IMR-90 (cell line): ENCODE measurements around the gene NME4. TPM values are rescaled to one million over a fixed set of nuclear protein-coding genes. Genes with fewer than 3 reads are reported as not detected.

Experiments
- ATAC-seq: fragments of 200-7000 bp; cut with Tn5 transposase; 2 replicates; pipeline ENCODE4 v1.9.1; 2020; ENCODE audit warnings: low read depth, mild to moderate bottlenecking, moderate library complexity
- BruUV-seq: library from RNA; stranded (reverse); fragments of 400-500 nt; replicated peaks from 2 replicates; lab custom pipeline; 2021; lab: Mats Ljungman, UMichigan
- CTCF ChIA-PET: fragments of 300-600 bp; formaldehyde crosslinking; extraction: SDS; loops from one replicate; lab custom pipeline; 2021; ENCODE audit warnings: antibody characterized with exemption; lab: Yijun Ruan, JAX
- POLR2A ChIA-PET: fragments of 300-600 bp; sonication (Branson Sonifier 250); formaldehyde crosslinking; loops from one replicate; lab custom pipeline; 2022; ENCODE audit warnings: antibody characterized with exemption; ENCODE audit not compliant: unreplicated experiment; lab: Charles Lee
- DNase-seq: peaks from one replicate; pipeline ENCODE4 v3.0.0; 2013
- H2AFZ ChIP-seq: replicated peaks from 2 replicates; pipeline ENCODE3; 2013; ENCODE audit warnings: low read length, mild to moderate bottlenecking; ENCODE audit not compliant: poor library complexity
- H2AK5ac ChIP-seq: 2 replicates; pipeline ENCODE4 v1.6.1; 2013; ENCODE audit warnings: low read depth, low read length, inconsistent platforms
- H2AK9ac ChIP-seq: replicated peaks from 2 replicates; pipeline ENCODE3; 2013; ENCODE audit warnings: mild to moderate bottlenecking, low read depth, low read length, moderate library complexity; ENCODE audit not compliant: poor library complexity
- H2BK120ac ChIP-seq: 2 replicates; pipeline ENCODE4 v1.6.1; 2013; ENCODE audit warnings: low read depth, low read length, inconsistent platforms
- H2BK15ac ChIP-seq: 3 replicates; pipeline ENCODE4 v1.6.1; 2013; ENCODE audit warnings: low read depth, low read length, inconsistent platforms
- H2BK20ac ChIP-seq: 2 replicates; pipeline ENCODE4 v1.6.1; 2013; ENCODE audit warnings: low read depth, mild to moderate bottlenecking, inconsistent platforms, low read length, moderate library complexity
- H2BK5ac ChIP-seq: 2 replicates; pipeline ENCODE4 v1.6.1; 2013; ENCODE audit warnings: mild to moderate bottlenecking, low read depth, low read length, inconsistent platforms; ENCODE audit not compliant: poor library complexity, severe bottlenecking
- H3K14ac ChIP-seq: replicated peaks from 2 replicates; pipeline ENCODE4 v1.6.1; 2013; ENCODE audit warnings: low read depth, low read length, inconsistent platforms
- H3K18ac ChIP-seq: 2 replicates; pipeline ENCODE4 v1.6.1; 2013; ENCODE audit warnings: low read depth, low read length, control low read depth
- H3K23ac ChIP-seq: 2 replicates; pipeline ENCODE4 v1.6.1; 2013; ENCODE audit warnings: low read depth, low read length, inconsistent platforms
- H3K27ac ChIP-seq: 2 replicates; pipeline ENCODE4 v1.5.1; 2013; ENCODE audit warnings: mild to moderate bottlenecking, control low read depth, low read length; ENCODE audit not compliant: insufficient read depth
- H3K27me3 ChIP-seq: 2 replicates; pipeline ENCODE4 v1.6.1; 2013; ENCODE audit warnings: low read length; ENCODE audit not compliant: control insufficient read depth, insufficient read depth
- H3K36me3 ChIP-seq: 2 replicates; pipeline ENCODE4 v1.6.1; 2013; ENCODE audit warnings: low read length, mixed read lengths; ENCODE audit not compliant: control insufficient read depth, insufficient read depth
- H3K4ac ChIP-seq: 2 replicates; pipeline ENCODE4 v1.6.1; 2013; ENCODE audit warnings: low read depth, low read length, inconsistent platforms
- H3K4me1 ChIP-seq: 2 replicates; pipeline ENCODE4 v1.6.1; 2013; ENCODE audit warnings: low read length, mixed read lengths; ENCODE audit not compliant: control insufficient read depth, insufficient read depth
- H3K4me2 ChIP-seq: 2 replicates; pipeline ENCODE4 v1.6.1; 2013; ENCODE audit warnings: low read depth, mild to moderate bottlenecking, control low read depth, low read length, moderate library complexity
- H3K4me3 ChIP-seq: 2 replicates; pipeline ENCODE4 v1.5.1; 2013; ENCODE audit warnings: low read depth, mild to moderate bottlenecking, control low read depth, low read length, moderate library complexity; ENCODE audit not compliant: insufficient read depth
- H3K56ac ChIP-seq: 2 replicates; pipeline ENCODE4 v1.6.1; 2013; ENCODE audit warnings: low read length, inconsistent platforms; ENCODE audit not compliant: insufficient read depth; ENCODE audit errors: extremely low read depth
- H3K79me1 ChIP-seq, 2 experiments: 2 replicates each; pipeline ENCODE4 v1.6.1; 2013; ENCODE audit warnings: low read length in 2 of 2, inconsistent platforms in 1 of 2, low read depth in 1 of 2
- H3K9ac ChIP-seq: 2 replicates; pipeline ENCODE4 v1.6.1; 2013; ENCODE audit warnings: low read depth, low read length, control low read depth
- H3K9me1 ChIP-seq: 2 replicates; pipeline ENCODE4 v1.6.1; 2013; ENCODE audit warnings: low read length, inconsistent platforms; ENCODE audit not compliant: insufficient read depth
- H3K9me3 ChIP-seq: 2 replicates; pipeline ENCODE4 v1.6.1; 2013; ENCODE audit warnings: low read length; ENCODE audit not compliant: control insufficient read depth, insufficient read depth
- H4K20me1 ChIP-seq: 2 replicates; pipeline ENCODE4 v1.6.1; 2013; ENCODE audit warnings: low read length, inconsistent platforms; ENCODE audit not compliant: insufficient read depth
- H4K5ac ChIP-seq: 2 replicates; pipeline ENCODE4 v1.6.1; 2013; ENCODE audit warnings: mild to moderate bottlenecking, low read depth, low read length, control low read depth
- H4K8ac ChIP-seq, 2 experiments: 2 replicates each; pipeline ENCODE4 v1.6.1; 2013; ENCODE audit warnings: low read depth in 2 of 2, low read length in 2 of 2, control low read depth in 1 of 2, inconsistent platforms in 1 of 2
- H4K91ac ChIP-seq: 2 replicates; pipeline ENCODE4 v1.6.1; 2013; ENCODE audit warnings: low read depth, low read length, inconsistent platforms; ENCODE audit not compliant: insufficient read depth
- CHD1 ChIP-seq: IDR thresholded peaks from 2 replicates; pipeline ENCODE4 v1.6.1; 2012; ENCODE audit warnings: low read depth, low read length, improper control_type of control experiment
- ELK1 ChIP-seq: fragments of 150-350 bp; IDR thresholded peaks from 2 replicates; pipeline ENCODE4 v1.6.1; 2016; ENCODE audit warnings: low read depth, mild to moderate bottlenecking, low read length, moderate library complexity, borderline replicate concordance
- RCOR1 ChIP-seq: IDR thresholded peaks from 2 replicates; pipeline ENCODE4 v1.6.1; 2012; ENCODE audit warnings: mild to moderate bottlenecking, low read length, improper control_type of control experiment; ENCODE audit not compliant: insufficient replicate concordance
- RFX5 ChIP-seq: IDR thresholded peaks from 2 replicates; pipeline ENCODE4 v1.8.0; 2012; ENCODE audit warnings: low read depth, mild to moderate bottlenecking, low read length, moderate library complexity
- SMC3 ChIP-seq: fragments of 150-350 bp; IDR thresholded peaks from 2 replicates; pipeline ENCODE4 v1.6.1; 2016; ENCODE audit warnings: low read depth, mild to moderate bottlenecking, antibody characterized with exemption, low read length, moderate library complexity
- USF2 ChIP-seq: fragments of 150-350 bp; IDR thresholded peaks from 2 replicates; pipeline ENCODE4 v1.6.1; 2017; ENCODE audit warnings: mild to moderate bottlenecking, antibody characterized with exemption, low read length, low read depth
- WGBS, 2 experiments: methylation state at CpG; one replicate each; pipeline versions ENCODE4 v1.1.5 to v1.1.7; 2013; ENCODE audit warnings: missing lambda C conversion rate in 2 of 2; ENCODE audit not compliant: insufficient read length in 1 of 2; ENCODE audit errors: extremely low coverage in 2 of 2; 5-methylcytosine and 5-hydroxymethylcytosine counted together
- dilution Hi-C: fragments of 300-500 bp; cut with HindIII; formaldehyde crosslinking; loops from one replicate; pipeline ENCODE4 v1.14.3; 2018; ENCODE audit warnings: low sequenced_read_pairs; ENCODE audit not compliant: unreplicated experiment
- in situ Hi-C: fragments of 300-500 bp; cut with MboI; formaldehyde crosslinking; loops from 3 replicates; pipeline ENCODE4 v1.14.3; 2019; ENCODE audit warnings: low sequenced_read_pairs, inconsistent platforms, mixed read lengths
- intact Hi-C: fragments of 100-400 bp; cut with micrococcal nuclease; formaldehyde crosslinking; loops from 2 replicates; pipeline ENCODE4 v1.10.0; 2022
- polyA plus RNA-seq, 3 experiments: library from polyadenylated mRNA; depleted of rRNA; stranded (reverse); fragments of >200 nt; gene quantifications; 2 replicates each; pipeline ENCODE4 v1.2.3, GENCODE V29; 2012; ENCODE audit warnings: low replicate concordance in 1 of 3
- total RNA-seq: library from RNA; depleted of rRNA; stranded (reverse); fragments of >200 nt; gene quantifications from 2 replicates; pipeline ENCODE4 v1.2.3, GENCODE V29; 2012

NME4 gene
- total and polyA plus RNA-seq, 2 of the 4 experiments (the other 2 are of a cell fraction) = 124 to 288 TPM

GRCh38 chr16:363766-364490 is 33.1 kb upstream of the NME4 start:
- H3K56ac ChIP-seq = no peak overlapping the region
- no peak overlapping the region for H3K27ac ChIP-seq
- H3K18ac ChIP-seq = no peak overlapping the region
- H3K4me2 ChIP-seq = no peak overlapping the region
- no peaks in the 10 kb centered on the region for H3K27me3 ChIP-seq
- no peak for ATAC-seq
- DNase-seq = no peak
- in situ Hi-C loops = no loop called here
- 44% methylated on average over 10 of the region's 24 CpGs; no CpG with 5 or more reads in 1 of the 2 experiments for WGBS, 2 experiments
- no peak overlapping the region for H3K9ac ChIP-seq
- H4K8ac ChIP-seq = no peak overlapping the region
- no peak overlapping the region for H3K4me3 ChIP-seq
- no peak overlapping the region for H4K5ac ChIP-seq
- no peaks in the 10 kb centered on the region for H4K20me1 ChIP-seq
- no peaks in the 10 kb centered on the region for H3K4me1 ChIP-seq
- POLR2A ChIA-PET = no interaction called here
- H2BK5ac ChIP-seq = no peak overlapping the region
- H2BK15ac ChIP-seq = no peak overlapping the region
- H3K36me3 ChIP-seq = peaks cover 26% of the 10 kb centered on the region
- TF ChIP-seq SMC3 = no peak
- no peak for TF ChIP-seq RFX5
- no peak for TF ChIP-seq CHD1
- TF ChIP-seq ELK1 = no peak
- no peak for TF ChIP-seq USF2
- TF ChIP-seq RCOR1 = no peak
- no peak overlapping the region for H3K14ac ChIP-seq
- no peak overlapping the region for H3K4ac ChIP-seq
- H3K9me1 ChIP-seq = no peaks in the 10 kb centered on the region
- H3K9me3 ChIP-seq = no peaks in the 10 kb centered on the region
- BruUV-seq = no TSS peak
- no peak overlapping the region for H2BK120ac ChIP-seq
- H2AK5ac ChIP-seq = no peak overlapping the region
- CTCF ChIA-PET = no interaction called here
- dilution Hi-C loops = no loop called here
- intact Hi-C loops = no loop called here
- no peak overlapping the region for H4K91ac ChIP-seq
- H2AFZ ChIP-seq = peak overlapping the region; percentile 43
- H2AK9ac ChIP-seq = peak overlapping the region; percentile 16
- no peak overlapping the region for H3K23ac ChIP-seq
- no peak overlapping the region for H2BK20ac ChIP-seq
- H3K79me1 ChIP-seq = peaks cover 2% of the 10 kb centered on the region in 2 experiments; a peak in 2 of 4 replicates
